Colon (tissue), 2 donors: ENCODE data around the gene SORBS2.
"Not testable (repeated sequence)": the region's sequence is repeated elsewhere in the genome, so short reads cannot be mapped to it uniquely, and the experiment has no call there.

Experiments used
- FAIRE-seq: peaks from 2 replicates; lab custom pipeline; 2012; peaks lifted over from hg19 to GRCh38; lab: Jason Lieb, UNC
- donor health status: control.
- donor health status: control.

SORBS2 gene, protein sequence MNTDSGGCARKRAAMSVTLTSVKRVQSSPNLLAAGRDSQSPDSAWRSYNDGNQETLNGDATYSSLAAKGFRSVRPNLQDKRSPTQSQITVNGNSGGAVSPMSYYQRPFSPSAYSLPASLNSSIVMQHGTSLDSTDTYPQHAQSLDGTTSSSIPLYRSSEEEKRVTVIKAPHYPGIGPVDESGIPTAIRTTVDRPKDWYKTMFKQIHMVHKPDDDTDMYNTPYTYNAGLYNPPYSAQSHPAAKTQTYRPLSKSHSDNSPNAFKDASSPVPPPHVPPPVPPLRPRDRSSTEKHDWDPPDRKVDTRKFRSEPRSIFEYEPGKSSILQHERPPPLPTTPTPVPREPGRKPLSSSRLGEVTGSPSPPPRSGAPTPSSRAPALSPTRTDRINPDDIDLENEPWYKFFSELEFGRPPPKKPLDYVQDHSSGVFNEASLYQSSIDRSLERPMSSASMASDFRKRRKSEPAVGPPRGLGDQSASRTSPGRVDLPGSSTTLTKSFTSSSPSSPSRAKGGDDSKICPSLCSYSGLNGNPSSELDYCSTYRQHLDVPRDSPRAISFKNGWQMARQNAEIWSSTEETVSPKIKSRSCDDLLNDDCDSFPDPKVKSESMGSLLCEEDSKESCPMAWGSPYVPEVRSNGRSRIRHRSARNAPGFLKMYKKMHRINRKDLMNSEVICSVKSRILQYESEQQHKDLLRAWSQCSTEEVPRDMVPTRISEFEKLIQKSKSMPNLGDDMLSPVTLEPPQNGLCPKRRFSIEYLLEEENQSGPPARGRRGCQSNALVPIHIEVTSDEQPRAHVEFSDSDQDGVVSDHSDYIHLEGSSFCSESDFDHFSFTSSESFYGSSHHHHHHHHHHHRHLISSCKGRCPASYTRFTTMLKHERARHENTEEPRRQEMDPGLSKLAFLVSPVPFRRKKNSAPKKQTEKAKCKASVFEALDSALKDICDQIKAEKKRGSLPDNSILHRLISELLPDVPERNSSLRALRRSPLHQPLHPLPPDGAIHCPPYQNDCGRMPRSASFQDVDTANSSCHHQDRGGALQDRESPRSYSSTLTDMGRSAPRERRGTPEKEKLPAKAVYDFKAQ (N-terminal part only)

DNA sequence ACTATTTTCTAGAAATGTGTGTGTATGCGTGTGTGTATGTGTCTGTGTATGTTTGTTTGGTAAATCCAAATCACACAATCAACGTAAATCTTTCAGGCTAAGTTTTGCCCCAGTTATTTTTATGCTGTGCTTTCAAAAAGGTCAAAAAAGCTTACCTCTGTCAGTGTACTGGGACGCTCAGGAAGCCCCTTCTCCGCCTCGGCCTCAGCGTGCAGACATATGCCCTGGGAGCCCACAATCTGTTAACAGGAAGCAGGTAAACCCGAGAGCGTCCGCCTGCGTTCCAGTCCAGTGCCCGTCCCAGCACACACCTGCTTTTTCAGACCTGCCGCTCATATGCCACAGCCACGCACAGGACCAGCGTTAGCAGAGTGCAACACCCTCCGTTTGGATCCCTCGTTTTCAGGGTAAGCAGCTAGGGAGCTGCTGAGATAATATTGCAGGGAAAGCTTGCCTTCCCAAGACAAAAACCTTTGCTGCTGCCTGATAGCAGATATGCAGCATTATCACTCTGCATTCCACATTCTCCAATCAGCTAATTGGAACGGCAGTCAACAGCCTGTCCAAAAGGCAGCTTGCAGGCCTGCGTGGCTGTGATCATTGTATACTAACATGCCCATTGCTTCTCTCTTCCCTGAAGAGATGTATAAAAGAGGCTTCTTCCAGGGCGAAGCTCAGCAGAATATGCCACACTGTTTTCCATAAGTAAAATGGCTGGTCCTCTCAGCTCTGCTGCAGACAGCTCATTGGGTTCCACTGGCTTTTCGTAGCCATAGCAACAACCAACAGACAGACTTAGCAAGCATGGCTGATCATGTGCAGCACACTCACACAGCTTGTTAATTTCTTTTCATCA, at the start of gene SORBS2:
Gene SORBS2, minus strand, starts transcription at position 686 of the 856 bp plus-strand sequence. CDS start 121,623 bp downstream, outside the sequence.
- FAIRE-seq = no peak

DNA sequence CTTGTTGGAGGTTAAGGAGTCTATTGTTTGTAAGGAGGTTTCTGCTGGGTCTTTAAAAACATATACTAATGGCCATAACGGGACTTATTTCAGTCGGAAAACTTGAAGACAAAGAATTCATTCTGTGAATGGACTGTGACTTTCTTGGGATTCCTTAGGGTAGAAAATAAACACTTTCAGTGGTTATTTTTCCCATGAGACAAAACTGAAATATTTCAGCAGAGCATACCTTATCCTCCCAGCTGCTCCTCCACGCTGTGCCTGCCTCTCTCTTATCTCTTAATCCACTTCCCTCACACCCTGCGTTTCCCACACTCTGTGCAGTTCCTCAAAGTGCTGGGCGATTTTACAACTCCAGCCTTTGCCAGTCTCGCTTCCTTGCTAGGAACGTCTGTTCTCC, 47.1 kb upstream of the SORBS2 start:
- no peak for FAIRE-seq

DNA sequence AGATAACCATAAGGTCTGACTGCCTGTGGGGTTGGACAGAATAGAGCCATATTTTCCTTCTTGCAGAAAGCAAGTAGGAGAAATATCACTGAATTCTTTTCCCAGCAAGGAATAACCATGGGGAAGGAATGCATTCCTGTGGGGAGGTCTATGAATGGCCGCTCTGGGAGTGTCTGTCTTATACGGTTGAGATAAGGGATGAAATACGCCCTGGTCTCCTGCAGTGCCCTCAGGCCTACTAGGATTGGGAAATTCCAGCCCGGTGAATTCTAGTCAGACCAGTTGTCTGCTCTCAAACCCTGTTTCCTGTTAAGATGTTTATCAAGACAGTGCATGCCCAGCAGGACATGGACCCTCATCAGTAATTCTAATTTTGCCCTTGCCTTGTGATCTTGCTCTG, 45.6 kb upstream of the SORBS2 start:
- not testable (repeated sequence) for FAIRE-seq

DNA sequence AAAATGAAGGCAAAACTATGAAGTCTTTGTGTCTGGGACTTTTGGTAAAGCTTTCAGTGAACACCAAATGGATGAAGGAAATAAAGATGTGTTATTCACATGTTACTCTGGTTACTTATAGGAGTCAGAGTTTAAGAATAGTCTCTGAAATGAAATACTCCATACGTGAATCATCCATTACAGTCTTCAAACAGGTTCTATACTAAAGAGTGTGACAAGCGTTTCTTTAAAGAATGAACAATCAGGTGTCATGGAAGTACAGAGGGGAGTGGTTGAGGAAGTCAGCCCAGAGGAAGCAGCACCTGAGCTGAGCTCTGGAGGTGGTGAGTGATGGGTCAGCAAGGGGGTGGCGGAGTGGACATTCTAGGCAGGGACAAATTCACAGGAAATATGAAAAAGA, 41.8 kb upstream of the SORBS2 start:
- no peak for FAIRE-seq

DNA sequence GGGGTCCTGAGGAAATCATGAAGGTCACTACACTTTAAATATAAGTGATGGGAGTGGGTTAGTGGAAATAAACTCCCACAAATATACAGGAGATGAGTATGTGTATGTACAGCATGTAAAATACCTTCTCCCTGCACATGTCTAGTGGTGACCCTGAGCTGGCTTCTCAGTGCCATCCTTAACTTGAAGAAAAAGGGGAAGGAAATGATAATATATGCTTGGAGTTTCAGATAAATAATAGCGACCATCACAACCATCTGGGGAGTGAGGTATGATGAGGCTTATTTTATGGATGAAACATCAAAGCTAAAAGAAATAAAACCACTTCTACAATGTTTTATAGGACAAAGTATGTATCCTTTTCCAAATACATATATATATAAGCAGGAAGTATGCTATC, 41.0 kb upstream of the SORBS2 start:
- FAIRE-seq = no peak

DNA sequence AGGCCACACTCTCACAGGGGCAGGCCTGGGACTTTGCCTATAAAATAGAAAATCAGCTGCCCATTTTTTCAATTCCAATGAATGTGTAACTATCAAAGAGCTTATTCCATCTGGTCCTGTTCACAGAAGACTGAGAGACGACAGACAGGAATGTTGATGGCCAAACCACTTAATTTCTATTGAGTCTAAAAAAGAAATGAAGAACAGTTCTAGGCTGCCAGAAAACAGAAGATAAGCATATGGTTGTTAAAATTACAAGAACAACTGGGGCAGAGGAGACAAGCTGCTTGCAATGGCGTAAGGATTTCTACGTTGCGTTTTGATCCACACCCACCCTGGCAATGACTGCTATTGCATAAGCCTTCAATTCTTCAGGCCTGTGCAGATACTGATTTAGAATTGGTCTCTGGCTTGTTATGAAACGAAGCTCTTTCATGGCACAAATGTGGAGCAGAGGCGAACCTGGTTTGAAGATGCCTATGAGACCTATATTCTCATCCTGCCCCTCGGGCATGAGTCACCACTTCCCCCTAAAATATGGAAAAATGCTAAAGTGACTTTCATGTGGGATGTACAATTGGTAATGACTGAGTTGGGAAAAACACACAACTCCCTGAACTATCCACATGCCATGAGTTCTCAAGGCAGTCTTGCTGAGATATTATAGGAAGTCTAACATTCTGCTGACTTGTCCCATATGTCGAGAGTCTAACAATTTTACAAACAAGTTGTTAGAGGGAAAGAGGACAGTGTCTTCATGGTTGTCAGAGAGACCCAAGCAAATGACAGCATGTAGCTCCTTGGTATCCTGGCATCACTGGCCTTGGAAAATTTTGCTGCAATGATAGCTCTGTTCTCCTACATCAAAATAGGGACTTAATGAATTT, 37.9 kb upstream of the SORBS2 start:
- FAIRE-seq = no peak

DNA sequence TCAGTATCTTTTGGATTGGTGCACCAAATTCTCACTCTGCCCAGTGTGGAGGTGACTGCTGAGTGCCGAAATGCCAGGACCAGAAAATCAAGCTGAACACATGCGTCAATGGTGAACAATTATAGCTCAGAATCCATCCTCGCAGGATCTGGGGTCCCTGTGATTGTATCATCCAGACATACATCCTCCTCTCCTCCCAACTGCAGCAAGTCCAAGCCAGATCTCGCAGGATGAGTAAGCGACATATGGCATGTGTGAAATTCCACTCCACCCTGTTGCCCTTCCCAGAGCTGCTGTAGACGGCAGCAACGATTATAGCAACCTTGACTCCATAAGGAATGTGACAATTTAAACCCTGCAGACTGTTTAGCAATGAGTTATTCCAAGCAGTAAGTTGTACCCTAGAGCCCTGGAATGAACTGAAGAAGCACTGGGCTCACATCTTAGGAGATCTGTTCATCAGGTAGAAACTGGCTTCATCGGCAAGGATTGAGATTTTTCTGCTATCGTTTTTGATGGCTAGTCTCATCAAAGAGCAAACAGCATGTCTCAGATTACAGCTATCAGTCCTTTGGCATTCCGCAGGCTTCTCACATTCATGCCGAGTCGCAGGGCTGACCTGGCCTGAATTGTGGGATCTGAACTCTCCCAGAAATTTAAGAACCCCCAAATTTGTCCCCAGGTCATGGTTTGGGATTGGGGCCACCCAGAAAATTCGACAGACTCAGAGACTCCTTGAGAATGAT, 35.5 kb upstream of the SORBS2 start:
- FAIRE-seq = no peak

DNA sequence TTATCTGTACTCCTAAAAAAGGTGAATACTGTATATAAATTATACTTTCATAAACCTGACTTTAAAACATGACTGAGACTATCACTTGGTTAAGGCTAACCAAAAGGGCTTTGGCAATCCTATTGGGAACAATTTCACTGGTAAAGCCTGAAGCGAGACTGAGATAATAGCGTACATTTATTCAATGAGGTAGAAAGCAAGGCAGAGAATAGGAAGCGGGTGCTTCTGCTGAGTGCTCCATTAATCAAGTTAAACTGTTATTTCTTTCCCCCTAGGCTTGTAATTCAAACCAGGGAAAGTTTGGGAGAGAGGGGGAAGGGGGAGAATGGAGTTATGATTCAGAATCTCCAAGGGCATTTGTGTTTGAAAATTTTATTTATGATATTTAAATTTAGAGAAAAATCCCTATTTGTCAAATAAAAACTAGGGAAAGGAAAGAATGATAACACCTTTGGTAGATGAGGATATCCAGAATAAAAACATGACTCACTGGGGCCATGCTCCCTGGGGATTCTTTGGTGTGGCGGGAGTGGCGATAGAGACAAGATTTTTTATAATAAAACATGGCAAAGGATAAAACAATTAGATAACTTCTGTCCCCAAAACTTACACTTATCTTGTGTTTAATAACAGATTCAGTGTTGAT, 34.6 kb upstream of the SORBS2 start:
- FAIRE-seq = no peak

DNA sequence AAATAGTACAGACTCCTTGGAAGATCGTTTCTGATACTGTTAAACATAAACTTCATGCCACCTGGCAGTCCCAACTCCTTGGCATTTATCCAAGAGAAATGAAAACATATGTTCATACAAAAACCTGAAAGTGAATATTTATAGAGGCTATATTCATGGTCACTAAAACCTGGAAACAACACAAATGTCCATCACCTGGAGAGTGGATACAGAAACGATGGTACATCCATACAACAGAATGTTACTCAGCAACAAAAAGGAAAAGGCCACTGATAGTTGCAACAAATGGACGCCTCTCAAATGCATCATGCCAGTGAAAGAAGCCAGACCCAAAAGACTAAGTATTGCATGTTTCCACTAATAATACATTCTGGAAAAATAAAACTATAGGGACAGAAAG, 34.0 kb upstream of the SORBS2 start:
- FAIRE-seq = no peak

DNA sequence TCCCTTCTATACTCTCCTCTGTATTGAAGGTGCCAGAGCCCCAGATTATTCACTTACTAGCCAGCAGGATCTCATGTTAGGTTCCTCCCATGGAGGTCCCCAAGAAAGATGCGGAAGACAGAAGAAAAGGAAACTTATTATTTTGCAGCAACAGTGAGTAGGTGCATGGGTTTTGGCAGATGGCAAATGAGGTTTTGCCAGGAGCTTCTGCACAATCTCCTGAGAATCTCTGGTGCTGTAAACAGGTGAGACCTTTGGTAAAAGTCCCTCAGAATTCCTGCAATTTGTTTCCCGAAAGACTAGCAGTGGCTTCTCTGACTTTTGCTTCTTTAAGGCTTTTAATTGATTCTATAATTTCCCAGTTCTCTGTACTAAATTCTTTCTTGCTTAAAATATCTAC, 29.5 kb upstream of the SORBS2 start:
- FAIRE-seq = no peak

DNA sequence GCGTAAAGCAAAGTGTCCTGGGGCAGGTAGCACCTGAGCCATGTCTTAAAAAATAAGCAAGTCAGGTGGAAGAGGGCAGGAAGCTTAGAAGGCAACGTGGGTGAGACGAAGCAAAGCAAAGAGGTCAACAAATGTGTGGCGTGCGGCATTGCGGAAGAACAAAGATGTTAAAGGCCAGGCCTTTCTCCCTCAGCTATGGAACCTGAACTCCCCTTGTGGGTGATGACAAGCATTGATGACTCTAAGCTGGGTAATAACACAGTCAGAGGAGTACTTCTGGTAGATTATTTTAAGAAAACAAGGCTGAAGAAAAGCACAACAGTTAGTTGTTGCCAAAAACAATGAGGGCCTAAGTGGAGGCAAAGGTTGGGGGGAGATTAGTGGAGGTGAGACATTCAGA, 29.0 kb upstream of the SORBS2 start:
- FAIRE-seq = no peak

DNA sequence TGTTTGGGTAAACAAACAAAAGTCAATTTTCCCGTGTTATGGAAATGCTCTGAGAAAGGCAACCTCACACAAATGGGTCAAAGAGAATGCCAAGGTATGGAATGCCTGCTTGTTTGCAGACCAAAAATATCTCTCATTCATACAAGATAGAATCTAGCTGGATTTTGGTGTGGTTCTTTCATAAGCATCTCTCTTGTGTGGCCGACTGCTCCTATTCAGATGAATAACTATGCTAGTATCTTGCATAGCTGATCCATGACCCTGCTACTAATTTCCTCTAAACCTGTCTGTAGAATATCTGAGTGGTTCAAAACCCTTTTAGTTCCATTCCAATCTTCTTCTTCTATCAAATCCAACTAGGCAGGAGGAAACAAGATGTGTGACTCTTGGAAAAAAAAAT, 28.2 kb upstream of the SORBS2 start:
- no peak for FAIRE-seq

DNA sequence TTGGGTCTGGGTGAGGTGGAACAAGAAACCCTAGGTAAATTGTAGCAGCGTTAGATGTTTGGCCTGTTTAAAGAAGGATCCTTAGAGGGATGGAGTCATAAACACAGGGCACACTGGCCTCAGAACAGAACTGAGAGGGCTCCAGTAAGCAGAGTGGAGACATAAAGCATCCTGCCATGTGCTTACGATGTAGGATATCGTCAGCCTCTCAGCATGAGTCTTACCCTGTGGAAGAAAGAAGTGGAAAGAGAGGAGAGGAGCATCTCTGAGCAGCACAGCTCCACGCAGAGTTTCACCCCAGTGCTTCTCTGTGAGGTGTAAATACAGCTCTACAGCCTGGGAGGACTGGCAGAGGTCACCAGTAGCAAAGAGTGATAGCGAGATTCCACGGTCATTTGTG, 27.8 kb upstream of the SORBS2 start:
- no peak for FAIRE-seq

DNA sequence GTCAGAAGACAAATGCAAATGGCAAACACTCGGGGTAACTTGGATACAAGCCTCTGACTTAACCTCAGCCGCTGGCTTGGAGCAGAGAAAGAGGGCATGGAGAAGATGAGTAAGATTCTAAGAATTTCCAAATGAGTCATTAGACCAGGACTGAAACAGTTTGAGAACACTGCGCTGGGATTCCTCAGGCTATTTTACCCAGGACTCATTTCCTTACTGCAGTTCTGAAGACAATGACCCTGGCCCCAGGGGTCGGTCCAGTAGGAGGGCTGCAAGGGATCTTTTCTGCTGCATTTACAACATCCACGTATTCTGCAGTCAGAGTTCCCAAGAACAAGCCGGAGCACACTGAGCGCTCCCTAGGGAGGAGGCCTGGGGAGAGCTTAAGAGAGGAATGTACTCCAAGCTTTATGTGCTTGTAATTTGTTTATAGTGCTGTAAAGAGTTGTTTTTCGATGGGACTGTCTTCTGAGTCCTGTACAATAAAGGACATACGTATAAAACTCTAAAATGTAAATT, 27.3 kb upstream of the SORBS2 start:
- FAIRE-seq = no peak

DNA sequence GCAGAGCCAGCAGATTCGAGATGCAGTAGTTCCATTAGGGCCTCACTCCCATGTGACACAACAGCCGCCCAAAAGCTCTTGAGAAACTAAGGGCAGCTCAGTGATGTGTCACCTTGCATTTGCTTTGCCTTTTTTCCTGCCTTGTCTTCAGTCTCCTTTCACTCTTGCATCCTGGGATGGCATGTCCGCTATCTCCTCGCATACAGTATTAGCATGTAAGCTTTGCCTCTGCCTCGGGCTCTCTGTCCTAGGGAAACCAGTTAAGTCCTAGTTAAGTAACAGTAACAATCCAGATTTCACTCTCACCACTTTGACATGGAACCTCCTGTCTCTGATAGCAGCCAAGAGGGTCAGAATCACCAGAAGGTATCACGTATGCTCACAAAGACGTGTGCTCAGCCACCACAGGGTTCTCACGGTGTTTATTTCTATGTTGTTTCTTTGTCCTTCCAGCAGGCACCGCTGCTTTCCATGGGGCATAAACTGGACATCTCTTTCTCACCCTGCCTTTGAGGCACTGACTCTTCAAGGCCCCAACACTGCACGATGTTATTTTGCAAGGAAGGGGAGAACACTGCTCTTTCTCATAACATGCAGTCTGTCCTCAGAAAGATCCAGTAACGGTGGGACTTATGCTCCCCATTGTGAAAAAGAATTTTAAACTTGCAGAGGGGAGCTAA, 26.7 kb upstream of the SORBS2 start:
- FAIRE-seq = no peak

DNA sequence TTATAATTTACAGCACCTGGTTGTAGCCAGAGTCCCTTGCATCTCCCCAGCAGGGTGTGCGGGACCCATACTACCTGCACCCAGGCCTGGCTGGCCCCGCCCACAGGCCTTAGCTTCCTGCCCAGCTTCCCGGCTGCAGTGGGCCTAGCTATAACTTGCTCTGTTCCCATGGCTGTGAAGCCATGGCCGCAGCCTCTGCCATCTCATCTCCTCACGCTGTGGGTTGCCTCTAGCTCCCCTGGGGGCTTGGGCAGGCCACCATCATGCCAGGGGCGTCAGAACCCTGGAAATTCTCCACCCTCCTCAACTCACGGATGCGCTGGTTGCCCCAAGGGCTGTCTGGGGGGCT, 26.1 kb upstream of the SORBS2 start:
- FAIRE-seq = no peak

DNA sequence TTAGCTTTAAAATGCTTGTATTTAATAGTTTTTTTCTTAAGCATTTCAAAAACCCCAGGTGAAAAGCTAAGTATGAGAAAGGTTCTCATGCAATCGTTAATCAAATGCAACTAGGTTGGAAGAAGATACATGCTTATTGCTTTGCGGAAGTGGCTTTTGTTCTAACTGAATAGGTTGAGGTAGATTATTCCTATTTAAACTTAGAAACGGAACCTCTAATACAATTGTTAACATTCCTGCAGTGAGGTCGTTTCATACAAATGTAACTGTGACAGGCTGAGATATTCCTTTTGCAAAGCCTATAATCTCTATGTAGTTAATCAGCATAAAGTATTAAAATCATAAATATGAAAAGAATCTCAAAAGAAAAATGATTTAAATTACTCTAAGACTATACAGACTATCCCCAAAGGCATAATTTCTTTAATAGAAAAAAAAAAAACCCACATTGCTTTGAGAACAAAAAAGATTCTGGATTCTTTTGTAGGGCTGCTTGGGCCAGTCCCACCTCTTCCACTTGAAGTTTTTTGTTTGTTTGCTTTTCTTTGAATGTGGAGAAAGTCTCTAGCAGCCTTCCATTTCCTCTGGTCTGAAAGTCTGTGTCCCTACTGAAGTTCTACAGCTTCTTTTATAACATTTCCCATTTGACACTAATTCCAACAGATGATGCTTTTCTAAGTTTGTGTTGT, 25.6 kb upstream of the SORBS2 start:
- FAIRE-seq = no peak
